GM12873 (cell line): ENCODE data around the gene SLC37A2.

Experiments
- CTCF ChIP-seq: IDR thresholded peaks from 2 replicates; pipeline ENCODE4 v1.5.1; 2012; ENCODE audit warnings: low read depth, mild to moderate bottlenecking, moderate library complexity, low read length, control low read depth; ENCODE audit not compliant: insufficient read depth; ENCODE audit errors: missing control alignments

The SLC37A2 gene

DNA sequence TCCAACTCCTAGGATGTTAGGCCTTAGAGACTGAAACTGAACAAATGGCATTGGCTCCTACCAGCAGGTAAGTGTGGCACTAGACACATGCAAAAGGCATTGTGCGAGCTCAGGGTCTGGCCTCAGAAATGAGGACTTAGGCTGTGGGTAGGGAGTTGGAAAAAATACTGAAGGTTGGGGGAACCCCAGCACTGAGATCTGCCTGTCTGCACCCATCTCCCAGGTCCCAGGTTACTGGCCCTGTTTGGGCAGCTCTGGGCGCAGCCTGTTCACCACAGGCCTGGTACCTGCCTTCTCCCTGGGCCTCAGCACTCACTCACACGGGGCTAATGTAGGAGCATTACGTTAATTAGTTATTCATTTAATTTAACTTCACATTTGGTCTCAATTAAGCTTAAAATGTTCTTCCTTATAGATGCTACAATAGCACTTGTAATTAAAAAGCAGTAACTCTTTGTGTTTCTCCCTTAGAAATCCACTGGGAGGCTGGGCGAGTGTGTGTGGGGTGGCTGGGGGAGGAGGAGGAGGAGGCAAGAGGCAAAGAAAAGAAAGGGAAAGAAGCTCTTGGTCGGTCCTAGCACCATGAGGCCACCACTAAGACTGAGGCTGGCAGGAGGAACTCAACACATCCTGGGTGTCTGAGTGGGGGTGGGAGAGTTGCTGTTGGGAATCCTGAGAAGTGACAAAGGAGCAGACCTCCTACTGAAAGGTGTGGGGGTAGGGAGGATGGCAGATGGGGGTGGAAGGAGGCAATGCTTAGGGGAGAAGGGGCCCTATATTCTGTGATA lies 29.0 kb downstream of the SLC37A2 start:
- no peak for TF ChIP-seq CTCF

DNA sequence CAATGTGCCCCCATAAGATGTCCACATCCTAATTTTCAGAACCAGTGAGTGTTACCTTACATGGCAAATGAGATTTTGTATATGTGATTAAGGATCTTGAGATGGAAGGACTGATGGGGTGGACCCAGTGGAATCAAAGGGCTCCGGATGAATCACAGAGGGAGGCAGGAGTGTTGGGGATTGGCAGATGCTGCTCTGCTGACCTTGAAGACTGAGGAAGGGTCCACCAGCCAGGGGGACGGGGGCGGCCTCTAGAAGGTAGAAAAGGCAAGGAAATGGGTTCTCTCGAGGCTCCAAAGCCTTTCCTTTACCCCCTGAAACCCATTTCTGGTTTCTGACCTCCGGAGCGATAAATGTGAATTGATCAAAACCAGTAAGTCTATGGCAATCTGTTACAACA lies 29.6 kb downstream of the SLC37A2 start:
- TF ChIP-seq CTCF, result no peak

DNA sequence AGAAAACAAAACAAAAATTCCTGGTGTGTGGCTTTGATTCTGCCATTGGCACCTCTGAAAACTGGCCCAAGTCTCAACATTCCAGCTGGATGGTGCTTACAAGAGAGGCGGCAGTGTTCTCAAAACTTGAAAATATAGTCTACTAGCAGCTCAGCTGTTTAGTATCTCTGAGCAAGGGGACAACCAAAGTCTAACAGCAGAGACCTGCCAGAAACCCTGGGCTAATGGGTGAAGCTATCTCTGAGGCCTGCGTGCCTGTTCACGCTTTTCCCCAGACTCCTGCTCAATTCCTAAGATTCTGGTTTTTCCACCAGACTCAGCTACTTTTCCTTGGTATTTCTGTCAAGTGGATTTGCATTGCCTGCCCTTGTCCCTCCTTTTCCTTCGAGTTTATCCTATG lies 30.4 kb downstream of the SLC37A2 start:
- TF ChIP-seq CTCF, result no peak

- no peak for TF ChIP-seq CTCF
Measured at GRCh38 chr11:125094731-125095130, 31.6 kb downstream of the SLC37A2 start.

GRCh38 chr11:125100136-125100535 lies 37.0 kb downstream of the SLC37A2 start:
- no peak for TF ChIP-seq CTCF

DNA sequence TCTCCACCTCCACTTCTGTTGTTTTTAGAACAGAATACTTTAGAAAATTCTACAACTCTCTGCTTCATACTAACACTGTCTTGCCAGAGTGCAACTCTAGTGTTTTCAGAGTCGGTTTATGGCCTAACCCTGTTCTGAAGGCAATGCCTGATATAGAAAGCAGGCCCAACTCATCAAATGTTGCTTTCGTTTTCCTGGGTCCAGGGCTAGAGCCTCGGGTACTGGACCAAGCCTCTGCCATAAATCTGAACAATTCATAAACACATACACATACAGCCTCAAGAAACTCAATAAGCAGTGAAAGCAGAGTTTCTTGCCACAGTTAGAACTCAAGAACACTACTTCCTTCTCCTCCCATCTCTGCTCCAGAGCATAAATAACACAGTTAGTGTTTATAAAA lies 38.5 kb downstream of the SLC37A2 start:
- no peak for TF ChIP-seq CTCF

DNA sequence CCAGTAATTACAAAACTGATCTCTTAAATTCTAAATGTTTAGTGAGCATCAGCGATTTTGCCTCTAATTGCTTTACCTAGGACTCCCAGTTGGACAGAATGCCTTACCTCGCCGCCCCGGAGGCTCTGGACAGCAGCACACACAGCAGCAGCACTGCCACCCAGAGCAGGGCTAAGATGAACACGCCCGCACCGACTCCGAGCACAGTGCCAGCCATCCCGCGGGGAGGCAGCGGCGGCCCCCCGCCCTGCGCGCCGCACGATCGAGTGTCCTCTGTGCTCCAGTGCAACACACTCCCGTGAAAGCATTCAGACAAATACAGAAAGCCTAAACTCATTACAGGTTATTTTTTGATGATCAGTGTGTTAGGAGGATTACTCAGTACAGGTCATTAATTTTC lies 38.9 kb downstream of the SLC37A2 start:
- TF ChIP-seq CTCF, result no peak
